GM19239 (cell line): ENCODE measurements around the gene STX16.

Source experiments
- DNase-seq: peaks from one replicate; pipeline ENCODE4 v3.0.0; 2011; ENCODE audit warnings: low spot score; ENCODE audit not compliant: insufficient read length
- FAIRE-seq: peaks from 2 replicates; lab custom pipeline; 2011; peaks lifted over from hg19 to GRCh38; lab: Jason Lieb, UNC

The STX16 gene

DNA sequence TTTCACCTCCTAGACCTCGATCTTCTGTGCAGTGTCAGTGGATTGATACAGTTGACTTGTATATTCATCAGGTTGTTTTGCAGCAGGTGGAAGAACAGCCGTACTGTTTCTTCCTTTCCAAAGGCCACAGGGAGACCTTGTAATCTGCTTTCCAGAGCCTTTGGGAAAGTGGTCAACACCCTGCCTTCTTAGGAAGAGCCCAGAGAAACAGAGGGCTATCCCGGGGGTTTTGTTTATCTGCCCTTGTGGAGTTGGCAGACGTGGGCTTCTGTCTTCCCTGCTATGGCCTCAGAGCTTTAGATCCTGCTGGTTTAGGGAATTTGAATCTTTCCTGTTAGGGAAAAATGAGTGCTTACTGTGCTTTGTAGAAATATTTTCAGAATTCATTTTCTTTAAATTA is 19.6 kb downstream of the STX16 start:
- FAIRE-seq (no peak), DNase-seq (no peak)

DNA sequence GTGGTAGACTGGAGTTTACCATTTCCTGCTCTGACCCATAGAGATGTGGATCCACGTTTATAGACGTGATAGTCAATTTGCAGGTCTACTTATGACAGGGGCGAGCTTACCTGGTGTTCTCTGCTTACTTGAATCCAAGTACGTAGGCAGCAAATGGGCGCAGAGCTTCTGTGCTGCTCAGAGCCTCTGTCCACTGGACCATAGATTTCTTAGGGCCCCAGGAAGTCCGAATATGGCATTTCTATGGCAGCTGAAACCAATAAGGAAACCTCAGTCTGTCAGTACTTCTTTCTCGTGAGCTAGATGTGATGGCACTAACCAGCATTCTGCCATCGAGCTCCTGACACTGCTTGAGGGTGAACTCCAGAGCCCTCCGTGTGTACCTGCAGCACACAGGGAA is 22.0 kb downstream of the STX16 start:
- no peak for DNase-seq
- no peak for FAIRE-seq

DNA sequence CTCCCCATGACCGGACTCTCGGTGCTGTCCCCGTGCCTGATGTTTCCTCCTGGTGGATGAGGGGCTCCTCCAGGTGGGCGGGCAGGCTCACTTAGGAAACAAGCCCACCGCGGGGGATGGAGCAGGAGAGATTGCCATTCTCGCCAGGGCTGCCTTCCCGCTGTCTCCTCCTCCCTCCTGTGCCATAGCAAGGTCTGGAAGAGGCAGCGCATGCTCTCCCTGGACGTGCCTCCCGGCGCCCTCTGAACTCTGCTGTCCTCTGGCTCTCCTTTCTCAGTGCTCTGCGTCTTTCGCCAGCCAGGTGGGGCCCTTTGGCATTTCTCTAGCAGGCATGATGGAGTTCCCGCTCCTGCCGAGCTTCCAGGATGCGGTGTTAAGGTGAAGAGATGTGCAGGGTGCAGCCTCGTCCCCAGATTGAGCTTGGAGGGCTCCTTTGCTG is 24.1 kb downstream of the STX16 start:
- DNase-seq (no peak), FAIRE-seq (no peak)

DNA sequence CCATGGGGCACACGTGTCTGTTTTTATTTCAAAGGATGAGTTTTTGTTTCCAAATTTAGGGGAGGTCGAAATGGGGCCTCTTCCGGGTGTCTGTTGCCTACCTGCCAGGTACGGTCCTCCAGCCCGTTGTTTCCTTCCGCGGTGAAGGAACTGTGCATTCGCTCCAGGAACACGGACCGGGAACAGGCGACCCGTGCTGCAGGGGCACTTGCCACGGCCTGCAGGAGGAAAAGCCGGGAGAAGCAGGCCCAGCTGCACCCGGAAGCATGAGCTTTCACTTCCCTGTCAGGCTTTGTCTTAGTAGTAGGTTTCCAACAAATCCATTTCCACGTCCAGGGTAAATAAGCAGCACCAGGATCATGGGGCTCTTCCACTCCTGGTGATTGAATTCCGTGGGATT is 24.6 kb downstream of the STX16 start:
- FAIRE-seq (no peak), DNase-seq (no peak)

DNA sequence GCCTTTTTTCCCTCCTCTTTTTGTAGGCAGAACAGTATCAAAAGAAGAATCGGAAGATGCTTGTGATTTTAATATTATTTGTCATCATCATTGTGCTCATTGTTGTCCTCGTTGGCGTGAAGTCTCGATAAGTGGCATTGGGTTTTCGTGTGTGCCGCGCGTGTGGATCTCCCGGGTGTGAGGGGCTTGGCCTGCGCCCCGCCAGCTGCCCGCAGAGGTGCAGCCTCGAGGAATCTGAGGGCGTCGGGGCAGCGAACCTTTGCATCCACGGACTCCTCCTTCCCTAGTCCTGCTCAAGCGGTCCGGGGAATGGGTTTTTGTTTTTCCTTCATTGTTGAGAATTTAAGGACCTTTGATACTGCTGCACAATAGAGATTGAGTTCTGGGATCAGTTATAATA is 25.1 kb downstream of the STX16 start:
- DNase-seq (no peak), FAIRE-seq (no peak)

DNA sequence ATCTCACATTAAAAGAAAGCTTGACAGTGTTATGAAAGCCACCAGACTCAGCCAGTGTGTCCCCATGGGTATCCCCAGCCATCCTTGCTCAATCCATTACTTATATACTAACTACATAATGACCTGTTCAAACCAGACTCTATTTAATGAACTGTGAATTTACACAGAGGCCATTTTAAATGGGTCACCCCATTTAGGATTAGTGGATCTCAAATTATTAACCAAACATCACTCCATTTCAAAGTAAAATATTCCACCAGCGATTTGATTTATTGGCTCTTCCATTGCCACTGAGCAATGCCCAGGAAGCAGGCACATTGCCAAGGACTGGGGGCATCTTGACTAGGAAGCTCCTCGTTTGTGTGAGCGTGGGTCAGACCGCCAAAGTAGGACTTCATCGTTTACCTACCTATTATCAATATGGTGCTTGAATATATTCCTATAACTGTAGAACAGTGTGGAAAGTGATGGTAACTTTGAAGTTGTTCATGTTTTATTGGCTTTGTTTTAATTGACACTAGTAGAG is 26.1 kb downstream of the STX16 start:
- no peak for FAIRE-seq
- DNase-seq, result no peak

DNA sequence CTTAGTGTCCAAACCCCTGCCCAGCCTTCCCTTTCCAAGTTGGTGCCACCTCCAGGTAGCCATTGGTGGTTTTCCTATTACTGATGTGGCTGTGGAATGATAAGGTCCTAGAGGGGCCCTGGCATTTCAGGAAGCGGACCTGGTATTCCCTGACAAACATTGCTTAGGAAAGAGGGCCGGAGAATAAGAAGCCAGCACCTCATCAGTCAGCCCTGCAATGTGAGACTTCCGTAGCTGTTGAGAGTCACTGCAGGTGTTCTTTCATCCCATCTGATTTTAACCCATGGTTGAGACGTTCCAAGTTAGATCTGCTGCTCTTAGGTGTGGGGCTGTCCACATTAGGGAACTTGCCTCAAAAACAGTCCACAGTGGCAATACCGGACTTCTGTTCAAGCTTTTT is 26.7 kb downstream of the STX16 start:
- FAIRE-seq, result no peak

DNA sequence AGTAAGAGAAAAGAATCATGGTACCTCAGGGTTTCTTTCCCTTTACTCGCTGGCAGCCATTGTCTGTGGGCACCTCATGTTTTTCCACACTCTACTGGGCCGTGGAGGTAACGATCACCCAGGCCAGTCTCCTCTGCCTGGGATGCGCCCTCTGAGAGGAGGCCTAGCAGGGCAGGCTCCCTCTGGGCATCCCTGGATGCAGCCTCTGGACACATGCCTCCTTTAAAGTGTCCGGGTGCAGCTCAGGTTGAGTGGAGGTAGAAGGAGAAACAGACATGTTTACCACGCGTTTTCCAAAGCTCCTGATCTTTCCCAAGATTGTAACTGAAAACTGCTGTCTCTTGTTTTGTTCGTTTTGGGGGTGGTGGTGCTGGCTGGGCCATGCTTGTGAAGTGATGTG is 27.7 kb downstream of the STX16 start:
- no peak for FAIRE-seq

More for the DNA sequence above, 26.7 kb downstream of the STX16 start:
- no peak for DNase-seq

DNA sequence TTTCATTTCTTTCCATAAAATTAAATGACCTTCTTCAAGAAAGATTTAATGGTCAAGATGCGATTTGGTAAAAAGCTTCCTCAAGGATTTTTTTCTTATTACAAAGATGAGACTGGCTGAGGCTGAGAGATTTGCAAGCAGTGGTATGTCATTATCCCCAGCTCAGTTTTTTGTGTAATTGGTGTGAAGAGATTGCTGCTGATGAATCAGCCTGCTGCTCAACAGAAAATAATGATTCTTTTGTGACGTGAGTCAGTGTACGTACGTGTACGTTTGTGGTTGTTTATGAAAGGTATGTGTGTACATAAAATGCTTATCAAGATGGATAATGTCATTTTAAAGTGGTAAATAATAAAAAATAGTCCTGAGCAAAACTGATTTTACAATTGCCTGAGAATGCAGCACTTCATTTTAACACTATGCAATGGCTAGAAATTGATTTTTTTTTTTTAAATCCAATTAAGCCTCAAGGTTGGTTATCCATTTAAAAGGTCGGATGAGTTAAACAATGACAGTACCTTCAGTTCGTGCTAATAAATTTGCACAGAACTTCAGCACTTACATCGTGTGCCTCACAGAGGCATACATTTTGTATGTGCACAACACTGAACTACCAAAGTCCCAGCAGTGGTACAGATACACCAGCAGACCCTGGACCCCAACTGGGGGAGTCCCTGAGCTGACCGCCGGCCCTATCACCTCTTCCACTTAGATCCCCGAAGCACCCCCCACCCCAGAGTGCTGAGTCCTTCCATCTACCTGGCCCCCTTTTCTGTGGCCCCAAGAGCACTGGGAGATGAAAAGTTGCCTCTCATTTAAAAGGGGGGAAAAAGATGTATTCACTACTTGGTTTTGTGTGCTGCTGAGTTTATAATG is 31.8 kb downstream of the STX16 start:
- FAIRE-seq, result no peak
- DNase-seq, result no peak

More for the DNA sequence above, 27.7 kb downstream of the STX16 start:
- DNase-seq, result no peak

DNA sequence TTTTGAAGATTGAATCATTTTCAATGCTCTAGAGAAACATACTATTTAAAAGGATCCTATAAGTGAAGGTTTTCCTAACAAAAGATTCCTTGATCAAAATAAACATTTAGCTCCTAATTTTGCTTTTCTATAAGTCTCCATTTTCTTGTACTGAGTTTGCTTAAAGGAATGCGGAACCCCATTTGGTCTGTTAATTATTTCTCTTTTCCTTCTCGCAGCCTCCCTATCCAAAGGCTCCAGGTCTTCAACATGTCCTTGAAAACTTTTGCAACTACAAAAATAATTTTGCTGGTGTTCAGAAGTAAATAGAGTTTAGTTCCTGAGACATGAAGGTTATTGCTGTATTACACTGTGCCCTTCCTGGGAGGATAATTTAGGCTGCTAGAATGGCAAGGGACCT is 33.2 kb downstream of the STX16 start:
- FAIRE-seq (no peak), DNase-seq (no peak)

DNA sequence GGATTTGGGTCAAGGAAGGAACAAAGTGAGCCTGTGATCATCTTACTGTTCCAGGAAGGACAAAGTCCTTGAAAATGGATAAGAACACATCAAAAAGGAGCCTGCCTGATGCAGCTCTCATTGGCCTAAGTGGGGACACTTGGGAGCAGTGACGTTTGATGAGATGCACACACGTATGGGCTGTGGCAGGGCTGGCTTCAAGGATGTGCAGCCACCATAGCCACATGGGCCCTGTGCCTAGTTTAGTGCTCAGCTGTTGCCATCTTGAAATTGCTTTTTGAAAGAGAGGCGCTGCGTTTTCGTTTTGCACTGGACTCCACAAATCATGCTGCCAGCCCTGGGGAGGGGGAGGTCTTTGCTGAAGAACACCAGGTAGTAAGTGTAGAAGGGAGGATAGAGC is 34.9 kb downstream of the STX16 start:
- no peak for DNase-seq
- FAIRE-seq, result no peak

DNA sequence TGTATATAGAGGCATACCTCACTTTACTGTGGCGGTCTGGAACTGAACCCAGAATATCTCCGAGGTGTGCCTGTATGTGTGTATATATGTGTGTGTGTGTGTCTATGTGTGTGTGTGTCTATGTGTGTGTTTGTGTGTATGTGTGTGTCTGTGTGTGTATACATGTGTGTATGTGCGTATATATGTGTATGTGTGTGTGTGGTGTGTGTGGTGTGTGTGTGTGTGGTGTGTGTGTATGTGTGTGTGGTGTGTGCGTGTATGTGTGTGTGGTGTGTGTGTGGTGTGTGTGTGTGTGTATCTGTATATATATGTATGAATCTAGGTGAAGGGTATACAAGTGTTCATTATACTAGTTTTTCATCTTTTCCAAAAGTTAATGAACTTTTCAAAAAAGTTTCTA is 37.3 kb downstream of the STX16 start:
- no peak for FAIRE-seq
- no peak for DNase-seq

DNA sequence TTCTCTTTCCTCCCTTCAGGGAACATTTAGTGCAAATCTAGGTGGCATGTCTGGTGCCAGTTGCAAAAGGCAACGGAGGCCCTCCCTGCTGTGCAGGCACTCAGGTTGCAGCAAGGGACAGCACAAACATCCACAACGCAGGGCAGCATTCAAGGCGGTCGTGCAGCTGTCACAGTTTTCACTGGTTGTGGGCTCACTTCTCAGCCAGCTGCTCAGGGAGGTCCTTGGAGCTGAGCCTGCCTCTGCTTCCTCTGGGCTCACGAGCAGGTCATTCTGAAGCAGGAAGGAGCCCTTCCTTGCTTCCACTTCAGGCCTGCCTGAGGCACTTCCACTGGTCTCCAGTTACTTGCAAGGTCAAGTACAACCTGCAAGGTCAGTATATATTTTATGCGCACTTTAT is 37.8 kb downstream of the STX16 start:
- FAIRE-seq, result no peak
- DNase-seq, result no peak

DNA sequence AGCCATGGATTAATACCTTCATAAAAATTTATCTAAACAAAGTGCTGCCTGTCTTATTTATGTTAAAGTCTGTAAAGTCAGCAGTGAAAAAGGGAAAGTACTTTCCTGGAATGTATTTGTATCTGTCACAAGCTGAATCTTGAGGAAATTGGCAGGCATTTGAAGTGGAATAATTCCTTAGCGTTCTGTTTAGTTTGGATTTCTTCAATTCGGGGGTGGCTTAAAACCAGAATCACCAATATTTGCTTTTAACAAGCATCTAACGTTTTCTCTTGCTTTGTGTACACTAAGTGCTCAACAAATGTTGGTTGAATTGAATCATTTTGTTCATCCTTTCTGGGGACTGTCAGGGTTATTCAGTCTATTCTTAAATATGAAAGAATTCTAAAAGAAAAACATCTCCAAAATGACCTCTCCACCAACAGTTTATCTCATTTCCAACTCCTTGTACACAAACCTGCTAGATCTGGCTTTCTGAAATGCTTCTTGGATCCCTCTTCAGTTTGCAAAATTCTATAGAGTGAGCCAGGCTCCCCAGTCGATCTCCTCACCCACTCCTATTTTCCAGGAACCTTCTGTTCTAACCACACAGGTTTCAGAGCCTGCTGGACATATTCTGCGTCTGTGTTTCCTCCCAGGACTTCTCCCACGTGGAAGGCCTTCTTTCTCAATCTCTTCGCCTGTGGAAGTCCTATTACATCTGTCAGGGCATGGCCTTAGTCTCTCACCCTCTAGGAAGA is 39.5 kb downstream of the STX16 start:
- FAIRE-seq, result no peak

DNA sequence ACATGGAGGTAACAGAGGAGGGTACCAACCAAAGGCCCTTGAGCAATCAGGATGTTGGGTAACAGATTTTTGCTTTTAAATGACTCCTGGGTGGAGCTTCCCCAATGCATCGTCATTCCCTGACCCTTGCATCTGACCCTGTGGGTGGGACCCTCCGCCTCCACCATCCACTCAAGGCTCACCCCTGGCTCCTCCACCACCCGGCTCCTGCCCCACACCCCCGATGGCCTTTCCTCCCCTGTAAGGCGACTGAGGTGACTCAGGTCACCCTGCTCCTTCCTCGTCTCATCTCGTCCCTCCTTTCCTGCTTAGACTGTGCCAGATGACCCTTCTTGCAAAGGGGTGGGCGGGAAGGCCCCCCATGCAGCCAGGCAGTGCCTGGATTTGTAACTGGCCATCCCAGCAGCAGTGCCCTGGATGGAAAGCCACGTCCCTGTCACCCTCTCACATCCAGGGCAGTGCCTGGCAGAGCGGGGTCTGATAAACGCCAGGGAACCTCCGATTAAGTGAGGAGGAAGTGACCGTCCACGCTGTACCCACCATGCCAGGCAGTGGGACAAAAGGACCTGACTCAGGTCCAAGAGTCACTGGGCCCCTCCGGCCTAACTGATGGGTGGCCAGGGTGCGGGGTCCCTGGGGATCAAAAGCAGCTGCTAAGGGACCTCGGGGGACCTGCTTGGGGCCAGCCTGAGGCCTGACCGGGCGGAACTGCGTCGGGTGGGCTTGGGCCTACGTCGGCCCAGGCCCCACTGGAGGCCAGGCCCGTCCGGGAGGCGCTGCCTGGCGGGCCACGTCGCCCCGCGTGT is 40.9 kb downstream of the STX16 start:
- DNase-seq, result no peak

More for the DNA sequence above, 39.5 kb downstream of the STX16 start:
- DNase-seq, result no peak

DNA sequence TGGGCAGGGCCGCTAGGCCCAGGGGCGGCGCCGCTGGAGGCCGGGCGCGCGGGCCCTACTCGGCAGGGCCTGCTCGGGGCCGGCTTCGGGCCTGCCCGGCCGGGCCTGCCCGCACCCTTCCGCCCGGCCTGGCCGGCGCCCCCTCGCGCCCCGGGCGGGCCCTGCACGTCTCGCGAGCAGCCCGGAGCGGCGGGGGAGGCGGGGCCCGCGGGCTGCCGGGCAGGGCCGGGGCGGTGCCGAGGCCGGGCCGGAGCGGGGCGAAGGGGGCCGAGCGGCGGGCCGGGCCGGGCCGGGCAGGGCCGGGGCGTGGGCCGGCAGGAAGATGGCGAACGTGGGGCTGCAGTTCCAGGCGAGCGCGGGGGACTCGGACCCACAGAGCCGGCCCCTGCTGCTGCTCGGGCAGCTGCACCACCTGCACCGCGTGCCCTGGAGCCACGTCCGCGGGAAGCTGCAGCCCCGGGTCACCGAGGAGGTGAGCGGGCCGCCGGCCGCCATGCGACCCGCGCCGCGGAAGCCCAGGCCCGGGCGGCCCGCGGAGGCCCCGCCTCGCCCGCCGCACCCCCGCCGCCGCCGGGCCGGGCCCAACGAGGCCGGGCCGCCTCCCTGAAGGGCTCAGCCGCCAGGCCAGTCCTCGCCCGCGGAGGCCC is 41.6 kb downstream of the STX16 start, which contains the start of gene NPEPL1:
NPEPL1 (plus strand) TSS at position 222 of the 647 bp plus-strand sequence; CDS start at position 323, 101 bp downstream.
- DNase-seq, result peak; percentile 99
- FAIRE-seq, result no peak

More for the DNA sequence above, 40.9 kb downstream of the STX16 start:
- FAIRE-seq, result no peak

DNA sequence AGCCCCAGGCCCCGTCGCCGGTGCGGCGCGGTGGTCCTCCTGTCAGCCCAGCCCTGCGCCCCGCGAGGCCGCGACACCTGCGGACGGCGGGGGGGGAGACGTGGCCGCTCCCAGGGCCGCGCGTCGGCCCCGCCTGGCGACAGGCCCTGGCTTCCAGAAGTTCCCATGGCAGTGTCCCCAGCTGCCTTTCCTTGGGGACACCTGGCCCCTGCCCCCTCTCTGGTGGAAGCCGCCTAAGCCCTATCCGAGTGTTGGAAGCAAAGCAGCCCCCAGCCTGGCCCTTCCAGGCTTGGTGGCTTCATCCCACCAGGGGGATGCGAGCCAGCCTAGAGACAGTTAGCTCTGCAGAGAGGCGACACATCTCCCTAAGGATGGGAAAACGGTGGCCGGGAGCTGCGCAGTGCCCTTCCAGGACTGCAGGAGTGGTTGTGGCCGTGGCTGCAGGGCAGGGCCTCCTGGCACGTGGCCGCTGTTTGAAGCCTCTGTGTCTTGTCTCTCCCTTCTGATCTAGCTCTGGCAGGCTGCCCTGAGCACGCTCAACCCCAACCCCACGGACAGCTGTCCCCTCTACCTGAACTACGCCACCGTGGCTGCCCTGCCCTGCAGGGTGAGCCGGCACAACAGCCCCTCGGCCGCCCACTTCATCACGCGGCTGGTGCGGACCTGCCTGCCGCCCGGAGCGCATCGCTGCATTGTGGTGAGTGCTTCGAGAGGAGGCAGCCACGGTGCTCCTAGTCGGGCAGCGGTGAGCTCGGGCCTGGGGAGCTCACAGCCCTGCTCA is 42.3 kb downstream of the STX16 start:
- FAIRE-seq (no peak), DNase-seq (peak; percentile 46)

DNA sequence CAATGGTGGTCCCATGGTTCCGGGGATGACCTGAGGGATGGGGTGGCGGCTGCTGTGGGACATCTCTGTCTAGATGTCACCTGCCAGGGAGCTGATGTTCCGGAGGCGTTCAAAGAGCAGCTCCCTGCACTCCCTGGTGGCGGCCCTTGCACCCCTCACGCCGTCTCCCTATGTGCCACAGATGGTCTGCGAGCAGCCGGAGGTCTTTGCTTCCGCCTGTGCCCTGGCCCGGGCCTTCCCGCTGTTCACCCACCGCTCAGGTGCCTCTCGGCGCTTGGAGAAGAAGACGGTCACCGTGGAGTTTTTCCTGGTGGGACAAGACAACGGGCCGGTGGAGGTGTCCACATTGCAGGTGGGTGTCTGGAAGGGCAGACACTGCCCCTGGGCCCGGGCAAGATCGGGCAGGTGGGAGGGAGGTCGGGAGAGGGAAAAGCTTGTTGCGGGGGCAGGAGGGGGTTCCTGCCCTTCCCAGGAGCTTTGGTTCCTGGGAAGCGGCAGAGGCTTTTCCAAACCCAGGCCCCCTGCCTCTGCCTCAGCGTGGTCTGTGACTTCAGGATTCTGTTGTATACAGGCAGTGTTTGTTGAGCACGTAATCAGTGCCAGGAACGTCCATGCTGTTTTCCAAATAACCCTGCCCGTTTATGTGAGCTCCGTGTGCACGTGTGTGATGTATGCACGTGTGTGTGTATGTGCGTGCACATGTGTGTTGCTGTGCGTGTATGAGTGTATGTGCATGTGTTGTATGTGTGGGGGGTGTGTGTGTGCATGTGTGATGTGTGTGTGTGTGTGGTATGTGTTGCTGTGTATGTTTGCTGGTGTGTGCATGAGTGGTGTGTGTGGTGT is 43.4 kb downstream of the STX16 start:
- FAIRE-seq, result no peak
- DNase-seq, result no peak
